ENCODE data around the gene CHST15. TPM values are rescaled to one million over a fixed set of nuclear protein-coding genes. Genes with fewer than 3 reads are reported as not detected.
A peak's percentile ranks its signal among the peaks of the same experiment; 100 is the strongest.

Gene CHST15
- total RNA-seq, 1 donor, result 1.1 TPM

- no peak for DNase-seq (ENCODE audit: low read depth in 2 of 3, low spot score in 2 of 3)
These were observed 31.4 kb upstream of the CHST15 start for GRCh38 chr10:124124769-124125161.

- peak in 2 of 3 donors; percentile 28 to 60 for DNase-seq (ENCODE audit: low read depth in 2 of 3, low spot score in 2 of 3)
These were observed 30.8 kb upstream of the CHST15 start for GRCh38 chr10:124124123-124124768.

GRCh38 chr10:124123156-124123555 is 29.8 kb upstream of the CHST15 start:
- no peak for DNase-seq (ENCODE audit: low read depth in 2 of 3, low spot score in 2 of 3)

- DNase-seq (ENCODE audit: low read depth in 2 of 3, low spot score in 2 of 3), result no peak
These were observed 28.8 kb upstream of the CHST15 start for GRCh38 chr10:124122211-124122610.

GRCh38 chr10:124120410-124121061 is 27.1 kb upstream of the CHST15 start:
- DNase-seq (ENCODE audit: low read depth in 2 of 3, low spot score in 2 of 3), result no peak

- DNase-seq (ENCODE audit: low read depth in 2 of 3, low spot score in 2 of 3), result peak in 2 of 3 donors; percentile 42 to 70
These were observed 26.5 kb upstream of the CHST15 start for GRCh38 chr10:124119946-124120345.

GRCh38 chr10:124119216-124119615 is 25.8 kb upstream of the CHST15 start:
- no peak for DNase-seq (ENCODE audit: low read depth in 2 of 3, low spot score in 2 of 3)

- DNase-seq (ENCODE audit: low read depth in 2 of 3, low spot score in 2 of 3), result no peak
These were observed 24.4 kb upstream of the CHST15 start for GRCh38 chr10:124117833-124118232.

GRCh38 chr10:124117511-124117785 is 24.1 kb upstream of the CHST15 start:
- no peak for DNase-seq (ENCODE audit: low read depth in 2 of 3, low spot score in 2 of 3)

GRCh38 chr10:124116771-124117510 is 23.5 kb upstream of the CHST15 start:
- no peak for DNase-seq (ENCODE audit: low read depth in 2 of 3, low spot score in 2 of 3)

- DNase-seq (ENCODE audit: low read depth in 2 of 3, low spot score in 2 of 3), result no peak
These were observed 21.3 kb upstream of the CHST15 start for GRCh38 chr10:124114696-124115095.

- no peak for DNase-seq (ENCODE audit: low read depth in 2 of 3, low spot score in 2 of 3)
These were observed 19.6 kb upstream of the CHST15 start for GRCh38 chr10:124112891-124113580.

- DNase-seq (ENCODE audit: low read depth in 2 of 3, low spot score in 2 of 3), result no peak
These were observed 17.5 kb upstream of the CHST15 start for GRCh38 chr10:124110882-124111281.

GRCh38 chr10:124109261-124109660 is 15.9 kb upstream of the CHST15 start:
- DNase-seq (ENCODE audit: low read depth in 2 of 3, low spot score in 2 of 3), result peak in 2 of 3 donors; percentile 64 to 72

GRCh38 chr10:124107072-124107471 is 13.7 kb upstream of the CHST15 start:
- no peak for DNase-seq (ENCODE audit: low read depth in 2 of 3, low spot score in 2 of 3)

- peak in 2 of 3 donors; percentile 63 to 84 for DNase-seq (ENCODE audit: low read depth in 2 of 3, low spot score in 2 of 3)
These were observed 13.0 kb upstream of the CHST15 start for GRCh38 chr10:124106241-124106879.

GRCh38 chr10:124105594-124105993 is 12.2 kb upstream of the CHST15 start:
- DNase-seq (ENCODE audit: low read depth in 2 of 3, low spot score in 2 of 3), result no peak

- DNase-seq (ENCODE audit: low read depth in 2 of 3, low spot score in 2 of 3), result no peak
These were observed 11.6 kb upstream of the CHST15 start for GRCh38 chr10:124105045-124105444.

GRCh38 chr10:124104011-124104627 is 10.7 kb upstream of the CHST15 start:
- DNase-seq (ENCODE audit: low read depth in 2 of 3, low spot score in 2 of 3), result no peak

- DNase-seq (ENCODE audit: low read depth in 2 of 3, low spot score in 2 of 3), result no peak
These were observed 8.0 kb upstream of the CHST15 start for GRCh38 chr10:124101351-124101750.
